Ectodermal cell (in vitro differentiated cells): Measurements from ENCODE around the gene ANTXR1.

Source experiments
- H3K27ac ChIP-seq: 2 replicates; pipeline ENCODE4 v1.7.0; 2013; ENCODE audit warnings: mild to moderate bottlenecking, low read depth, low read length; ENCODE audit not compliant: insufficient read depth, poor library complexity, severe bottlenecking
- H3K27me3 ChIP-seq: 2 replicates; pipeline ENCODE4 v1.7.0; 2013; ENCODE audit warnings: mild to moderate bottlenecking, low read length; ENCODE audit not compliant: insufficient read depth, control insufficient read depth, poor library complexity, severe bottlenecking
- H3K36me3 ChIP-seq: one replicate; pipeline ENCODE4 v1.7.0; 2013; ENCODE audit warnings: low read length; ENCODE audit not compliant: control insufficient read depth, insufficient read depth
- H3K4me1 ChIP-seq: one replicate; pipeline ENCODE4 v1.7.0; 2013; ENCODE audit warnings: low read length; ENCODE audit not compliant: control insufficient read depth, insufficient read depth
- H3K4me3 ChIP-seq: 2 replicates; pipeline ENCODE4 v1.7.0; 2013; ENCODE audit warnings: low read depth, low read length, control low read depth; ENCODE audit not compliant: insufficient read depth
- H3K9me3 ChIP-seq: 2 replicates; pipeline ENCODE4 v1.7.0; 2013; ENCODE audit warnings: mild to moderate bottlenecking, low read length, moderate library complexity; ENCODE audit not compliant: control insufficient read depth
- WGBS, 2 experiments: methylation state at CpG; one replicate each; pipeline ENCODE4 v1.1.7; 2013; ENCODE audit warnings: missing lambda C conversion rate in 2 of 2; 5-methylcytosine and 5-hydroxymethylcytosine counted together

ANTXR1 gene

GRCh38 chr2:69241093-69241492, 228.1 kb downstream of the ANTXR1 start:
- 93 to 94% methylated on average over 7 of the region's 7 CpGs for whole genome bisulfite sequencing, 2 experiments
- Histone ChIP-seq H3K27me3 (no peaks in the 10 kb centered on the region), H3K9me3 (no peaks in the 10 kb centered on the region), H3K36me3 (no peaks in the 10 kb centered on the region), H3K27ac (no peak overlapping the region), H3K4me3 (no peak overlapping the region), H3K4me1 (no peaks in the 10 kb centered on the region)

DNA sequence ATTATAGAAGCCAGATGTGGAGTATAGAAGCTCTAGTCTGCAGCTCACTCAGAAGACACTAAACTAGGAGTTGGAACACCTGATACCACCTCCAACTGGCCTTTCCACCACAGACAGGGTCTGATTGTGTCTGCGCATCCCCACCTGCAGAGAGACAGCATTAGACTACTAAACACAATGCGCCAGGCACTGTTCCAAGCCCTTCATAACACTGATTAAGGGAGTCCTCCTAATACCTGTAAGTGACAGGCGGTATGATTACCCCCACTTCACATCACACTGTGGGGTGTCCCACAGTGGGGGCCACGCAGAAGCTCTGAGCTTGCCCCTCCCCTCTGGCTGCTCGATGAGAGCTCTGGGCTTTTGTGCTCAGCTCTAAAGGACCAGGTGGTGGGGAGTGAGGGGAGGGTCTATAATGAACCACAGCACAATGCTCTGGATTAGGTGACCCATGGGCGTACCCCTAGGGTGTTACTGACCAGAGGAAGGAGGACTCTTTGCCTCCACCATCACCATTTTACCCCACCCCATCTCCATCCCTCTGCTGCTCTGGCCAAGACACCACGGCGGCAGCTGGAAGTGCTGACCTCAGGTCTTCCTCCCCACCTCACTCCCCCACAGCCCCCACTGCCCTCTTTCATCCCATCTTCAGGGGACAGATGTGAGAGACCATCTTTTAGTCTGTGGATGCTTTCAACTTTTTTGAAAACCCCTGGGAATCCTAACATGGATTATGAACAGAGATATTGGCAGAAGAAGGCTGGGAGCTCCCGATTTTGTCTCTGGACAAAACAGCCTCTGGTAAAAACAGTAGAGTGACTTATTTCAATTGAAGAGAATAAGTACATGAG, 228.9 kb downstream of the ANTXR1 start:
- H3K36me3 ChIP-seq: no peaks in the 10 kb centered on the region
- no peaks in the 10 kb centered on the region for H3K27me3 ChIP-seq
- WGBS, 2 experiments: 92 to 93% methylated on average over 9 of the region's 9 CpGs
- no peaks in the 10 kb centered on the region for H3K4me1 ChIP-seq
- no peaks in the 10 kb centered on the region for H3K9me3 ChIP-seq
- no peak overlapping the region for H3K4me3 ChIP-seq
- H3K27ac ChIP-seq: no peak overlapping the region

- Histone ChIP-seq H3K27ac (no peak overlapping the region), H3K36me3 (no peaks in the 10 kb centered on the region), H3K27me3 (no peaks in the 10 kb centered on the region), H3K9me3 (no peaks in the 10 kb centered on the region), H3K4me3 (no peak overlapping the region), H3K4me1 (no peaks in the 10 kb centered on the region)
- WGBS, 2 experiments: 92 to 94% methylated on average over 7 of the region's 7 CpGs
These were observed 229.7 kb downstream of the ANTXR1 start for GRCh38 chr2:69242651-69243051.

DNA sequence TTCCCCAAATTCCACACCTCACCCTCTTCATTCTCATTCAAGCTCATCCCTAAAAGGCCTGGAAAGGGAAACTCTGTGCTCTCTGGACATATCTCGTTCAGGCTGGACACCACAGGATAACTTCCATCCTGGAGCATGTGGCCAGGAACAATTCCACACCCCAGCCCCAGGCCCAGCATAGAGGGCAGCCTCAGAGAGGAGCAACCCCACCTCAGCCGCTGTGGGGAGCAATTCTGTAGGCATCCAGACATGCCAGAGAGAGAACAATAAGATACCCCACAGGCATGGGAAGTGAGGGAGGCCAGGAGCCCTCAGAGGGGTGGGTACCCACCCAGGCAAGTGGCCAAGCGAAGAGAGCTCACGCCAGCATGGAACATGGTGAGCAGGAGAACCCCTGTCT, 230.7 kb downstream of the ANTXR1 start:
- WGBS, 2 experiments: 92 to 94% methylated on average over 4 of the region's 4 CpGs

GRCh38 chr2:69244882-69245281, 231.9 kb downstream of the ANTXR1 start:
- Histone ChIP-seq H3K4me1 (no peaks in the 10 kb centered on the region), H3K9me3 (no peaks in the 10 kb centered on the region), H3K36me3 (no peaks in the 10 kb centered on the region), H3K4me3 (no peak overlapping the region), H3K27me3 (no peaks in the 10 kb centered on the region), H3K27ac (no peak overlapping the region)
- 93 to 95% methylated on average over 6 of the region's 6 CpGs for WGBS, 2 experiments

More for the DNA sequence above, 230.7 kb downstream of the ANTXR1 start:
- no peak overlapping the region for H3K4me3 ChIP-seq
- no peaks in the 10 kb centered on the region for H3K4me1 ChIP-seq
- no peaks in the 10 kb centered on the region for H3K27me3 ChIP-seq
- H3K27ac ChIP-seq: no peak overlapping the region
- no peaks in the 10 kb centered on the region for H3K9me3 ChIP-seq
- H3K36me3 ChIP-seq: no peaks in the 10 kb centered on the region

- WGBS, 2 experiments: 95 to 96% methylated on average over 9 of the region's 9 CpGs
- no peaks in the 10 kb centered on the region for H3K4me1 ChIP-seq
- no peaks in the 10 kb centered on the region for H3K27me3 ChIP-seq
- H3K36me3 ChIP-seq: no peaks in the 10 kb centered on the region
- no peaks in the 10 kb centered on the region for H3K9me3 ChIP-seq
- H3K27ac ChIP-seq: no peak overlapping the region
- no peak overlapping the region for H3K4me3 ChIP-seq
These were observed 234.6 kb downstream of the ANTXR1 start for GRCh38 chr2:69247583-69247982.

DNA sequence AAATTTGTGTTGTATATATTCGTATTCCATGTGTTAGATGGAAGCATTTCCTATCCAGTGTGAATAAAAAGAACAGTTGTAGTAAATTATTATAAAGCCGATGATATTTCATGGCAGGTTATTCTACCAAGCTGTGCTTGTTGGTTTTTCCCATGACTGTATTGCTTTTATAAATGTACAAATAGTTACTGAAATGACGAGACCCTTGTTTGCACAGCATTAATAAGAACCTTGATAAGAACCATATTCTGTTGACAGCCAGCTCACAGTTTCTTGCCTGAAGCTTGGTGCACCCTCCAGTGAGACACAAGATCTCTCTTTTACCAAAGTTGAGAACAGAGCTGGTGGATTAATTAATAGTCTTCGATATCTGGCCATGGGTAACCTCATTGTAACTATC, 235.3 kb downstream of the ANTXR1 start:
- WGBS, 2 experiments: 91 to 96% methylated on average over 3 to 4 of the region's 4 CpGs
- Histone ChIP-seq H3K4me1 (no peaks in the 10 kb centered on the region), H3K4me3 (no peak overlapping the region), H3K9me3 (no peaks in the 10 kb centered on the region), H3K36me3 (no peaks in the 10 kb centered on the region), H3K27ac (no peak overlapping the region), H3K27me3 (no peaks in the 10 kb centered on the region)

GRCh38 chr2:69250981-69251380, 238.0 kb downstream of the ANTXR1 start:
- H3K9me3 ChIP-seq: no peaks in the 10 kb centered on the region
- H3K36me3 ChIP-seq: no peaks in the 10 kb centered on the region
- WGBS, 2 experiments: 90 to 100% methylated on average over 1 of the region's 1 CpG
- no peak overlapping the region for H3K27ac ChIP-seq
- H3K4me3 ChIP-seq: no peak overlapping the region
- no peaks in the 10 kb centered on the region for H3K27me3 ChIP-seq
- no peaks in the 10 kb centered on the region for H3K4me1 ChIP-seq

GRCh38 chr2:69251943-69252342, 239.0 kb downstream of the ANTXR1 start:
- H3K27ac ChIP-seq: no peak overlapping the region
- no peaks in the 10 kb centered on the region for H3K9me3 ChIP-seq
- no peaks in the 10 kb centered on the region for H3K4me1 ChIP-seq
- WGBS, 2 experiments: 87 to 97% methylated on average over 2 of the region's 2 CpGs
- no peak overlapping the region for H3K4me3 ChIP-seq
- no peaks in the 10 kb centered on the region for H3K36me3 ChIP-seq
- no peaks in the 10 kb centered on the region for H3K27me3 ChIP-seq

- no peaks in the 10 kb centered on the region for H3K9me3 ChIP-seq
- no peak overlapping the region for H3K4me3 ChIP-seq
- H3K27ac ChIP-seq: no peak overlapping the region
- H3K36me3 ChIP-seq: no peaks in the 10 kb centered on the region
- no peaks in the 10 kb centered on the region for H3K27me3 ChIP-seq
- WGBS, 2 experiments: 100% methylated on average over 1 of the region's 2 CpGs; no CpG with 5 or more reads in 1 of the 2 experiments
- no peaks in the 10 kb centered on the region for H3K4me1 ChIP-seq
These were observed 240.1 kb downstream of the ANTXR1 start for GRCh38 chr2:69253112-69253511.
